HL-60/S4 treated with retinoic acid at 250 ng/mL for 4 days and 3 days (cell line): ENCODE measurements around the gene LIMD2.

Experiments used
- in situ Hi-C: fragments of 300-500 bp; cut with MboI; formaldehyde crosslinking; loops from 2 replicates; pipeline ENCODE4 v1.7.0; 2022; ENCODE audit warnings: low sequenced_read_pairs

Gene LIMD2

DNA sequence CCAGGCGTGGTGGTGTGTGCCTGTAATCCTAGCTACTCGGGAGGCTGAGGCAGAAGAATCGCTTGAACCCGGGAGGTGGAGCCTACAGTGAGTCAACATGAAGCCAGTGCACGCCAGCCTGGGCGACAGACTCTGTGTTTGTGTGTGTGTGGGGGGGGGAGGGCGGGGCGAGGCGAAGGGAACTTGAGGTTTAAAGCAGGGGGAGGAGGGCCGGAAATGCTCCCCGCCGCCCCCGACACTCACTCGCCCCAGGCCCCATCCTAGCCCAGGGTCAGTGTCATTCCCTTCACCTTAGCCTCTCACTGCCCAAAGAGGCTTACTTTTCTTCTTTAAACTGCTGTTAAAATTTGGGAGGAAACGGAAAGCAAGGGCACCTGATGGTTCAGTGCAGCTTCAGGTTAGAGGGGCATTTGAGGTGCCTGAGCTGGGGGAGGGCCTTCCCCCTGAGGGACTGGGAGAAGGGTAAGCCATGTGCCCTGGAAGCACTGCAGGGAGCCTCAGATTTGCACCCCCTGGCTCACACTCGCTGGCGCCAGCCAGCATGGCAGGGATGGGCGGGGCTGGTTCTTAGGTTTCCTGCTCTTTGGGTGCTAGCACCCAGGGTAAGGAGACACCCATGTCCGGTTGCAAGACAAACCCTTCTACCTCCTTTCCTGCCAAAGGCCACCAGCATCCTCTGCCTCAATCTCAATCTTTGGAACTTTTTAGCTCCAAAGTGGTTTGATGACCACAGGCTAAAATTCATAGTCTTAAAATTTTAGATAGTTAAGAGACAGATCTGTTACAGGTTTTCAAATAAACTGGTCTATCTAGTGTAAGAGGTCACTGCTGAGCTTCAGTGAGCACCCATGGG is 2.2 kb upstream of the LIMD2 start:
- in situ Hi-C loops: no loop called here

GRCh38 chr17:63701456-63701820 is 1.5 kb upstream of the LIMD2 start:
- in situ Hi-C loops: no loop called here

DNA sequence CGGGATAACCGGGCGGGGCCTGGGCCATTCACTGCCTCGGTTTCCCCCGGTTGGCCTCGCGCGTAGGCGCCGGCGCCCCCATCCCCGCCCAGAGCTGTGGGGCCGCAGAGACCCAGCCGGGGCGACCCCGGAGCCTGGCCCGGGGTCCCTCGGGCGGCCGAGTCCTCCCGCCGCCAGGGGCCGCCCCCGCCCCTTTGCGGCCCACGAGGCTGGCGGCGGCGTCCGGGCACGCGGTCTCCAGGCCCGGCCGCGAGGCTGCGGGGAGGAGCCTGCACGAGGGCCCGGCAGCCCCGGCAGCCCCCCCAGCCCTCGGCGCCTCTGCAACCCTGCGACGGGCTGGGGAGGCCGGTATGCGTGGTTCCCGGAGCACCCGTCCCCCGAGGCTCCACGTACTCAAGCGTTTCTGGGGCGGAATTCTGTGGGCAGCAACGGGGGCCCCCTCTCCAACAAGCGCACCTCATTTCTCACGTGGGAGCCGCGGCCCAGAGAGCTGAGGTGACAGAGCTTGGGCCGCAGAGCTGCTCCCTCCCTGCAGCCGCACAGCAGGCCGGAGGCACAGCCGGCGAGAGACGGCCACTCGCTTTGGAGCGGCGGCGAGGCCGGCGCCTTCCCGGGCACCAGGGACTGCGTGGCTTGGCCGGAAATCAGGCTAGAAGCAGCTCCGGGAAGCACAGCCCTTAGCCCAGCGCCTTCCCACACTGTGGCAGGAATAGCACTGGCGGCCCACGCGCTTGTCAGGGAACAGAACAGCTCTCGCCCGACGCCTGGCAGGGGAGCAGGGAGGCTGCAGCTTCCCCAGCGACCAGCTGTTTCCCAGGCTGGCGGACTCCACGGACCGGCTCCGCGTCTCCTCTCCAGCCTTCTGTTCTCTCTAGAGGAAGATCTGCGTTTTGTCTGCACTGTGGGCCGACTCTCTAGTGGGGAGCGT is 867 bp upstream of the LIMD2 start:
- in situ Hi-C loops: no loop called here

GRCh38 chr17:63698886-63699637 is 863 bp downstream of the LIMD2 start:
- in situ Hi-C loops: no loop called here

GRCh38 chr17:63698381-63698885 is 1.5 kb downstream of the LIMD2 start:
- in situ Hi-C loops: no loop called here

- in situ Hi-C loops: no loop called here
These were observed 2.3 kb downstream of the LIMD2 start for GRCh38 chr17:63697341-63698286.

GRCh38 chr17:63696381-63696961 is 3.5 kb downstream of the LIMD2 start:
- in situ Hi-C loops: no loop called here

- in situ Hi-C loops: no loop called here
These were observed 4.0 kb downstream of the LIMD2 start for GRCh38 chr17:63695889-63696288.

DNA sequence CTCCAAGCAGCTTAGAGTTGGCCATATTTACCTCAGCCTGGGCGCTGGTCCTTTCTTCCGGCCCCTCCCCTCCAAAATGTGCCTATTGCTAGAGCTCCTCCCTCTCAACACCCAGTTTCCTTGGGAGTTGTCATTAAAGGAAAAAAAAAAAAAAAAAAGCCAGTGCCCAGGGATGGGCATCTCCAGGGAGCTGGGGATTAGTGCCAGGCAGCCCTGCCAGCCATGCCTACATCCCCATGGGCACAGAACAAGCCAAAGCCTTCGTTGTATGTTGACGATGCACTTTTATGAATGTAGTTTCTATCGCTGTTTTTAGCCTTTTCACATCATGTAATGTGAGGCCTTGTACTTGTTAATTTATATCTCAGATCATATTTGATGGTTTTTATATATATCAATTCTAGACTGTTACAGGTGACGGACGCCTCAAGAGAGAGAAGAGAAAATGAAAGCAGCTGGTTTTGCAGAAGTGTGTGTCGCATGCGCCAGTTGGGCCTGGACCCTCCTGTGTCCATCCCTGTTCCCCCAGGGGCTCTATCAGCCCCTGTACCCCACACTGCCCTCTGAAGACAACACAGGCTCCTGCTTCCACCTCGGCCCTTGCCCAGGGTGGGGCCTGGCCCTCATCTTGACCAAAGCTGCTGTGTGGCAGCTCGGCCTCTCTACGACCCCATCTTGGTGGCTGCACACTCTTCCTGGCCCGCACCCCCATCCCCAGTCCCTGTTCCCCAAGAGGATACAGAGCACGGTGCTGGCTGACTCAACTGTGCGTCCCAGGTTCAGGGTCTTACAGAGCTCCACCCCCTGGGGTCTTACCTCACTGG is 4.8 kb downstream of the LIMD2 start:
- in situ Hi-C loops: no loop called here

GRCh38 chr17:63694229-63694949 is 5.5 kb downstream of the LIMD2 start:
- in situ Hi-C loops: no loop called here

GRCh38 chr17:63693411-63694113 is 6.4 kb downstream of the LIMD2 start:
- in situ Hi-C loops: no loop called here

DNA sequence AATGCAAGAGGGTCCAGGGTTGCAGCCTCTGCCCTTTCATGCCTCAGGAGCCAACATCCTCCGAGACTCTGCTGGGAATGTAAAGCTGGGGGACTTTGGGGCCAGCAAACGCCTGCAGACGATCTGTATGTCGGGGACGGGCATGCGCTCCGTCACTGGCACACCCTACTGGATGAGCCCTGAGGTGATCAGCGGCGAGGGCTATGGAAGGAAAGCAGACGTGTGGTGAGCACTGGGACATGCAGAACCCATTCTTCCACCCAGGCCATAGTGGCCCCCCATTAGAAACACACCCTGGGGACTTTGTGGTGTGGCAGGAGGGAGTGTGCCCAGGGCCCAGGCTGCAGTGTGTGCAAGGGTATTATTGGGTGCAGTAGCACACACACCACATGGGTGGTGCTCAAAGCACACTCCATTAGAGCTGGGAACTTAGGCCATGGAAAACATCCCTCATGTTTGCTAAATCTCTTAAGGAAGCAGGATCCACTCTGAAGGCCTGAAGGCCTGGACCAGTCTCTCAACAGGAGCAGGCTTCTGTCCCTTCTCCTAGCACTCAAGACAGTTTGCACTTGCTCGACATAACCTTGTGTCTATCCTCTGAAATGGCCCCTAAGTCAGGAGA is 7.6 kb downstream of the LIMD2 start:
- in situ Hi-C loops: no loop called here

GRCh38 chr17:63689479-63689878 is 10.4 kb downstream of the LIMD2 start:
- in situ Hi-C loops: no loop called here

DNA sequence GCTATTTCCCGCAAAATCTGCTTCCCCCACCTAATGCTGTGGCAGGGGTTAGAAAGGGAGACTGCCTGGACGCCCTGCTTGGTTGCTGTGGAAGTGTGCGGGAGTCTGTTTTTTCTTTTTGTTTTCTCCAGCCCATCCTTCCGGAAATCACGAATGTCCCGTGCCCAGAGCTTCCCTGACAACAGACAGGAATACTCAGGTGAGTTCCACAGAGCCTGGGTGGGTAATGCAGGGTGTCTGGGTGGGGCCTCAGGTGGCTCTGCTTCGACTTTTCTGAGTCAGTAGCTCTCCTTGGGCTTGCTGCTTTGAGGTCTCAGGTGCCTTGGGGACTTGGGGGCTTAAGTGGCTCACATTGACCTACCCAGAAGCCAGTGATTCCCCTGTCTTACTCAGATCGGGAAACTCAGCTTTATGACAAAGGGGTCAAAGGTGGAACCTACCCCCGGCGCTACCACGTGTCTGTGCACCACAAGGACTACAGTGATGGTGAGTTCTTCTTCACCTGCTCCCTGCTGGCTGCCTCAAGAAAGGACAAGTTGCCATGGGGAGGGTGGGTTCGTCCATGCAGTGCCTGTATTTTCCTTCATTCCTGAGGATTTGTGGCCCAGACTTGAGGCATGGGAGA is 11.4 kb downstream of the LIMD2 start:
- in situ Hi-C loops: no loop called here

GRCh38 chr17:63686138-63686685 is 13.7 kb downstream of the LIMD2 start:
- in situ Hi-C loops: no loop called here

- in situ Hi-C loops: no loop called here
These were observed 14.3 kb downstream of the LIMD2 start for GRCh38 chr17:63685578-63685977.
